Stomach (tissue), 9 donors: ENCODE results near the gene EIF4A3. TPM values are rescaled to one million over a fixed set of nuclear protein-coding genes. Genes with fewer than 3 reads are reported as not detected.

ENCODE experiments used
- DNase-seq, 2 donors: peaks; one replicate each; pipeline versions ENCODE4 v3.0.0 to v3.0.0-alpha.2; 2013 to 2019
- H3K27ac ChIP-seq, 5 donors: fragments of 200-600 bp in 4 of 5; sonication (generic) in 4 of 5; one replicate each; pipeline ENCODE4 v1.5.1; 2013 to 2019; ENCODE audit warnings: mild to moderate bottlenecking in 1 of 5, moderate library complexity in 1 of 5
- H3K27me3 ChIP-seq, 3 donors: fragments of 200-600 bp; sonication (generic); one replicate each; pipeline ENCODE4 v1.5.1; 2017 to 2019; ENCODE audit warnings: mixed run types in 1 of 3
- H3K36me3 ChIP-seq, 4 donors: fragments of 200-600 bp; sonication (generic); 1 replicate in 3 of 4; 2 replicates in 1 of 4; pipeline ENCODE4 v1.5.1; 2016 to 2019
- H3K4me1 ChIP-seq, 4 donors: fragments of 200-600 bp; sonication (generic); one replicate each; pipeline ENCODE4 v1.5.1; 2016 to 2019
- H3K4me3 ChIP-seq, 4 donors: fragments of 200-600 bp; sonication (generic) in 3 of 4; one replicate each; pipeline ENCODE4 v1.5.1; 2016 to 2019; ENCODE audit warnings: mild to moderate bottlenecking in 1 of 4
- H3K9me3 ChIP-seq, 4 donors: fragments of 200-600 bp; sonication (generic); one replicate each; pipeline ENCODE4 v1.5.1; 2016 to 2019
- EP300 ChIP-seq: sonication (generic); formaldehyde crosslinking; IDR thresholded peaks from one replicate; pipeline ENCODE4 v1.6.1; 2017; ENCODE audit warnings: antibody characterized with exemption
- POLR2A ChIP-seq, 4 donors: fragments of 450-650 bp; IDR thresholded peaks; one replicate each; pipeline ENCODE4 v1.6.1; 2016; ENCODE audit warnings: antibody characterized with exemption in 4 of 4, control low read depth in 2 of 4, mild to moderate bottlenecking in 1 of 4, moderate library complexity in 1 of 4
- POLR2AphosphoS5 ChIP-seq, 3 donors: sonication (generic); formaldehyde crosslinking; IDR thresholded peaks; one replicate each; pipeline ENCODE4 v1.6.1; 2016; ENCODE audit warnings: antibody characterized with exemption in 3 of 3
- WGBS, 5 donors: extraction: QIAGEN DNeasy Blood & Tissue Kit in 3 of 5; methylation state at CpG; one replicate each; pipeline versions ENCODE4 v1.1.5 to v1.1.7; 2013 to 2018; 5-methylcytosine and 5-hydroxymethylcytosine counted together
- intact Hi-C: fragments of 100-400 bp; cut with DNase I; formaldehyde crosslinking; loops from one replicate; pipeline ENCODE4 v1.15.1; 2023; ENCODE audit warnings: low total_unique reads
- polyA plus RNA-seq, 3 donors: library from polyadenylated mRNA; stranded (reverse); fragments of 200-250 nt; gene quantifications; one replicate each; pipeline ENCODE4 v1.2.3, GENCODE V29; 2013
- total RNA-seq, 5 donors: library from RNA; depleted of rRNA; stranded (reverse); fragments of >200 nt; gene quantifications; one replicate each; pipeline versions ENCODE4 v1.1.0 to v1.2.3, GENCODE V29; 2014 to 2016
- TF ChIP-seq, protein P1 (sequence below), 7 experiments: fragments of 450-650 bp in 4 of 7; fragments of 200-600 bp in 3 of 7; sonication (generic) in 3 of 7; IDR thresholded peaks; one replicate each; pipeline ENCODE4 v1.5.1; 2016 to 2019; ENCODE audit warnings: antibody characterized with exemption in 7 of 7, control low read depth in 2 of 7, mild to moderate bottlenecking in 1 of 7
- donor health status: healthy with polysubstance abuse.
- donor health status: Bipolar disorder and iron deficiency.
- donor health status: healthy.

Gene EIF4A3
- total and polyA plus RNA-seq, 8 donors = 17.5 to 78.2 (median 49.2) TPM

- intact Hi-C loops = no loop called here
- Histone ChIP-seq H3K4me1 (no peaks in the 10 kb centered on the region), H3K36me3 (peaks cover 0 to 32% (median 20%) of the 10 kb centered on the region in 4 donors), H3K9me3 (peaks cover 0 to 3% (median 0%) of the 10 kb centered on the region in 4 donors), H3K27me3 (peaks cover 0 to 13% (median 0%) of the 10 kb centered on the region in 3 donors), H3K27ac (no peak overlapping the region), H3K4me3 (no peak overlapping the region)
- TF ChIP-seq EP300 (no peak), POLR2A (IDR thresholded peaks at IDR 0.05) (no peak), POLR2AphosphoS5 (IDR thresholded peaks at IDR 0.05) (no peak)
- TF ChIP-seq, protein P1, sequence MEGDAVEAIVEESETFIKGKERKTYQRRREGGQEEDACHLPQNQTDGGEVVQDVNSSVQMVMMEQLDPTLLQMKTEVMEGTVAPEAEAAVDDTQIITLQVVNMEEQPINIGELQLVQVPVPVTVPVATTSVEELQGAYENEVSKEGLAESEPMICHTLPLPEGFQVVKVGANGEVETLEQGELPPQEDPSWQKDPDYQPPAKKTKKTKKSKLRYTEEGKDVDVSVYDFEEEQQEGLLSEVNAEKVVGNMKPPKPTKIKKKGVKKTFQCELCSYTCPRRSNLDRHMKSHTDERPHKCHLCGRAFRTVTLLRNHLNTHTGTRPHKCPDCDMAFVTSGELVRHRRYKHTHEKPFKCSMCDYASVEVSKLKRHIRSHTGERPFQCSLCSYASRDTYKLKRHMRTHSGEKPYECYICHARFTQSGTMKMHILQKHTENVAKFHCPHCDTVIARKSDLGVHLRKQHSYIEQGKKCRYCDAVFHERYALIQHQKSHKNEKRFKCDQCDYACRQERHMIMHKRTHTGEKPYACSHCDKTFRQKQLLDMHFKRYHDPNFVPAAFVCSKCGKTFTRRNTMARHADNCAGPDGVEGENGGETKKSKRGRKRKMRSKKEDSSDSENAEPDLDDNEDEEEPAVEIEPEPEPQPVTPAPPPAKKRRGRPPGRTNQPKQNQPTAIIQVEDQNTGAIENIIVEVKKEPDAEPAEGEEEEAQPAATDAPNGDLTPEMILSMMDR (IDR thresholded peaks at IDR 0.05) = no peak
- WGBS, 5 donors = 80 to 85% (median 83%) methylated on average over 9 of the region's 9 CpGs
- no peak for DNase-seq
These were observed 27.1 kb downstream of the EIF4A3 start for GRCh38 chr17:80119839-80120238.

GRCh38 chr17:80119271-80119791, 27.6 kb downstream of the EIF4A3 start:
- intact Hi-C loops = no loop called here
- no peak for DNase-seq
- Histone ChIP-seq H3K4me3 (no peak overlapping the region), H3K9me3 (peaks cover 0 to 3% (median 0%) of the 10 kb centered on the region in 4 donors), H3K36me3 (peaks cover 0 to 32% (median 23%) of the 10 kb centered on the region in 4 donors), H3K27ac (no peak overlapping the region), H3K4me1 (no peaks in the 10 kb centered on the region), H3K27me3 (peaks cover 0 to 8% (median 0%) of the 10 kb centered on the region in 3 donors)
- WGBS, 5 donors = 84 to 92% (median 91%) methylated on average over 22 to 24 of the region's 24 CpGs
- TF ChIP-seq EP300 (no peak), POLR2A (IDR thresholded peaks at IDR 0.05) (no peak)
- TF ChIP-seq, protein P1 (IDR thresholded peaks at IDR 0.05) = no peak

DNA sequence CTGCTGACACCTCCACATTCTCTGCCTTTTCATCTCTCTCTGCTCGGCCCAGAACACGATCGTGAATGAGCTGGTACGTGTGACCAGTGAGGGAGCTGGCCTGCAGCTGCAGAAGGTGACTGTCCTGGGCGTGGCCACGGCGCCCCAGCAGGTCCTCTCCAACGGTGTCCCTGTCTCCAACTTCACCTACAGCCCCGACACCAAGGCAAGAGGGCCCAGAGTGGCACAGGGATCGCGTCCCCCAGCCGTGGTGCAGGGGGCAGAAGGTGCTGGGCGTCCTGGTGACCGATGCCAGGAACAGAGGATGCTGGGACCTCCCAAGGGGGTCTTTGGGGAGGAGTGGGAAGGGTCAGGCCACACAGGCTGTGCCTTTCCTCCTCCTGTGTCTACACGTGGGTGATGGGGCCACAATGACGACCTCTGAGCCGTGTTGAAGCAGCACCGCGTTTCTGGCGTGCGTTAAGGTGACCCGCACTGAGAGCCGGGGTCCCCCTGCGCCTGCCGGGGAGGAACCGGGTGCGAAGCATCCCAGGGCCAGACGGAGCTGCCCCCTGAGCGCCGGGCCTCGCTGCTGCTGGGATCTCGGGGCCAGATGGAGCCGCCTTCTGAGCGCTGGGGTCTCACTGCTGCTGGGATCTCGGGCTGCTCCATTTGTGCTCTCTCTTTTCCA, 28.2 kb downstream of the EIF4A3 start:
- peaks cover 0 to 3% (median 0%) of the 10 kb centered on the region in 4 donors for H3K9me3 ChIP-seq
- intact Hi-C loops = no loop called here
- no peak for DNase-seq
- H3K36me3 ChIP-seq = peaks cover 0 to 33% (median 23%) of the 10 kb centered on the region in 4 donors
- 83 to 91% (median 89%) methylated on average over 17 to 35 of the region's 35 CpGs for WGBS, 5 donors
- H3K27ac ChIP-seq = no peak overlapping the region
- TF ChIP-seq POLR2A (IDR thresholded peaks at IDR 0.05) (no peak), POLR2AphosphoS5 (IDR thresholded peaks at IDR 0.05) (no peak), EP300 (no peak)
- TF ChIP-seq, protein P1 (IDR thresholded peaks at IDR 0.05) = no peak
- peaks cover 0 to 2% (median 0%) of the 10 kb centered on the region in 3 donors for H3K27me3 ChIP-seq
- H3K4me1 ChIP-seq = no peaks in the 10 kb centered on the region
- no peak overlapping the region for H3K4me3 ChIP-seq

- Histone ChIP-seq H3K4me3 (no peak overlapping the region), H3K36me3 (peaks cover 0 to 40% (median 29%) of the 10 kb centered on the region in 4 donors), H3K27me3 (no peaks in the 10 kb centered on the region), H3K9me3 (peaks cover 0 to 3% (median 0%) of the 10 kb centered on the region in 4 donors), H3K27ac (no peak overlapping the region), H3K4me1 (no peaks in the 10 kb centered on the region)
- WGBS, 5 donors = 85 to 93% (median 91%) methylated on average over 16 to 31 of the region's 31 CpGs
- TF ChIP-seq POLR2AphosphoS5 (IDR thresholded peaks at IDR 0.05) (no peak), POLR2A (IDR thresholded peaks at IDR 0.05) (no peak), EP300 (no peak)
- TF ChIP-seq, protein P1 (IDR thresholded peaks at IDR 0.05) = no peak
- intact Hi-C loops = no loop called here
- no peak for DNase-seq
These were observed 29.2 kb downstream of the EIF4A3 start for GRCh38 chr17:80117491-80118401.
